H9 (cell line): ENCODE results near the gene TTC39C. TPM values are rescaled to one million over a fixed set of nuclear protein-coding genes. Genes with fewer than 3 reads are reported as not detected.

Experiments
- DNase-seq: peaks from one replicate; pipeline ENCODE4 v3.0.0-alpha.2; 2017
- H2AFZ ChIP-seq: one replicate; pipeline ENCODE4 v1.6.1; 2013; ENCODE audit warnings: mild to moderate bottlenecking, low read length, control low read depth, moderate library complexity
- H2AK5ac ChIP-seq: 2 replicates; pipeline ENCODE4 v1.6.1; 2013; ENCODE audit warnings: low read length, control low read depth, mixed read lengths; ENCODE audit not compliant: insufficient read length
- H2BK120ac ChIP-seq: one replicate; pipeline ENCODE4 v1.6.1; 2013; ENCODE audit warnings: low read depth, mild to moderate bottlenecking, low read length, control low read depth, inconsistent platforms; ENCODE audit not compliant: poor library complexity, severe bottlenecking
- H2BK12ac ChIP-seq: 2 replicates; pipeline ENCODE4 v1.6.1; 2013; ENCODE audit warnings: low read length, control low read depth, mixed read lengths, low read depth; ENCODE audit not compliant: insufficient read length
- H2BK15ac ChIP-seq: 2 replicates; pipeline ENCODE4 v1.6.1; 2013; ENCODE audit warnings: low read depth, low read length, control low read depth
- H2BK20ac ChIP-seq: one replicate; pipeline ENCODE4 v1.6.1; 2013; ENCODE audit warnings: low read depth, mild to moderate bottlenecking, low read length, control low read depth, inconsistent platforms; ENCODE audit not compliant: poor library complexity, severe bottlenecking
- H2BK5ac ChIP-seq: 2 replicates; pipeline ENCODE4 v1.6.1; 2013; ENCODE audit warnings: low read length, control low read depth, mixed read lengths; ENCODE audit not compliant: insufficient read length
- H3K14ac ChIP-seq: 2 replicates; pipeline ENCODE4 v1.6.1; 2013; ENCODE audit warnings: low read length, control low read depth; ENCODE audit not compliant: insufficient read depth
- H3K18ac ChIP-seq: 2 replicates; pipeline ENCODE4 v1.6.1; 2013; ENCODE audit warnings: low read depth, mild to moderate bottlenecking, mixed read lengths, low read length, control low read depth; ENCODE audit not compliant: insufficient read length
- H3K23ac ChIP-seq: 2 replicates; pipeline ENCODE4 v1.6.1; 2013; ENCODE audit warnings: low read length, control low read depth, mixed read lengths, low read depth; ENCODE audit not compliant: insufficient read length
- H3K23me2 ChIP-seq: 2 replicates; pipeline ENCODE4 v1.6.1; 2013; ENCODE audit warnings: low read depth, mild to moderate bottlenecking, mixed read lengths, low read length, control low read depth; ENCODE audit not compliant: insufficient read length, poor library complexity, severe bottlenecking
- H3K27ac ChIP-seq: 2 replicates; pipeline ENCODE4 v1.5.1; 2013; ENCODE audit warnings: low read length, control low read depth, mixed read lengths, low read depth; ENCODE audit not compliant: insufficient read length
- H3K27me3 ChIP-seq: 2 replicates; pipeline ENCODE4 v1.6.1; 2013; ENCODE audit warnings: low read length, control low read depth, inconsistent platforms; ENCODE audit not compliant: insufficient read depth
- H3K4ac ChIP-seq: 2 replicates; pipeline ENCODE4 v1.6.1; 2013; ENCODE audit warnings: low read depth, mild to moderate bottlenecking, control low read depth, inconsistent platforms, low read length, moderate library complexity
- H3K4me1 ChIP-seq: 2 replicates; pipeline ENCODE4 v1.6.1; 2013; ENCODE audit warnings: low read length, control low read depth, inconsistent platforms; ENCODE audit not compliant: insufficient read depth
- H3K4me2 ChIP-seq: 2 replicates; pipeline ENCODE4 v1.6.1; 2013; ENCODE audit warnings: low read length, control low read depth, mixed read lengths; ENCODE audit not compliant: insufficient read length, insufficient read depth
- H3K56ac ChIP-seq: 2 replicates; pipeline ENCODE4 v1.6.1; 2013; ENCODE audit warnings: low read depth, mild to moderate bottlenecking, mixed read lengths, low read length, control low read depth; ENCODE audit not compliant: insufficient read length
- H3K79me1 ChIP-seq: 2 replicates; pipeline ENCODE4 v1.6.1; 2013; ENCODE audit warnings: low read depth, mild to moderate bottlenecking, moderate library complexity, low read length, control low read depth, inconsistent platforms; ENCODE audit not compliant: insufficient read depth, poor library complexity, severe bottlenecking
- H3K79me2 ChIP-seq: 2 replicates; pipeline ENCODE4 v1.6.1; 2013; ENCODE audit warnings: low read length, control low read depth, inconsistent platforms; ENCODE audit not compliant: insufficient read depth
- H3K9ac ChIP-seq: 2 replicates; pipeline ENCODE4 v1.6.1; 2013; ENCODE audit warnings: low read length, control low read depth, mixed read lengths; ENCODE audit not compliant: insufficient read length; ENCODE audit errors: extremely low read depth
- H3K9me3 ChIP-seq: one replicate; pipeline ENCODE4 v1.6.1; 2013; ENCODE audit warnings: low read depth, low read length, inconsistent platforms; ENCODE audit not compliant: control insufficient read depth
- H3T11ph ChIP-seq: one replicate; pipeline ENCODE4 v1.6.1; 2013; ENCODE audit warnings: mild to moderate bottlenecking, low read length, control low read depth, inconsistent platforms
- H4K20me1 ChIP-seq: one replicate; pipeline ENCODE4 v1.6.1; 2013; ENCODE audit not compliant: control insufficient read depth, insufficient read length, insufficient read depth
- H4K5ac ChIP-seq: 2 replicates; pipeline ENCODE4 v1.6.1; 2013; ENCODE audit warnings: low read depth, mild to moderate bottlenecking, mixed read lengths, low read length, control low read depth; ENCODE audit not compliant: insufficient read length
- H4K8ac ChIP-seq: replicated peaks from 2 replicates; pipeline ENCODE4 v1.6.1; 2013; ENCODE audit warnings: low read length, control low read depth, mixed read lengths, low read depth; ENCODE audit not compliant: insufficient read length
- H4K91ac ChIP-seq: 2 replicates; pipeline ENCODE4 v1.6.1; 2013; ENCODE audit warnings: low read depth, mild to moderate bottlenecking, moderate library complexity, mixed read lengths, low read length, control low read depth; ENCODE audit not compliant: insufficient read length
- H3K27ac Mint-ChIP-seq, 3 experiments: 2 replicates in 2 of 3; 3 replicates in 1 of 3; pipeline ENCODE4 v1.8.0; 2020 to 2021; ENCODE audit warnings: mixed read lengths in 3 of 3, mild to moderate bottlenecking in 1 of 3, moderate library complexity in 1 of 3
- H3K27me3 Mint-ChIP-seq: 2 replicates; pipeline ENCODE4 v1.8.0; 2021; ENCODE audit warnings: low read depth, mild to moderate bottlenecking, moderate library complexity, mixed read lengths
- H3K36me3 Mint-ChIP-seq, 3 experiments: 2 replicates in 2 of 3; 3 replicates in 1 of 3; pipeline ENCODE4 v1.8.0; 2020 to 2021; ENCODE audit warnings: low read depth in 3 of 3, mixed read lengths in 3 of 3; ENCODE audit not compliant: insufficient read depth in 1 of 3
- H3K4me1 Mint-ChIP-seq, 2 experiments: 2 replicates each; pipeline ENCODE4 v1.8.0; 2020; ENCODE audit warnings: mixed read lengths in 2 of 2
- H3K4me3 Mint-ChIP-seq, 2 experiments: 2 replicates in 1 of 2; 3 replicates in 1 of 2; pipeline ENCODE4 v1.8.0; 2020 to 2021; ENCODE audit warnings: mild to moderate bottlenecking in 2 of 2, mixed read lengths in 2 of 2, moderate library complexity in 1 of 2
- H3K9me3 Mint-ChIP-seq, 2 experiments: 2 replicates in 1 of 2; 3 replicates in 1 of 2; pipeline ENCODE4 v1.8.0; 2020; ENCODE audit warnings: mild to moderate bottlenecking in 2 of 2, mixed read lengths in 2 of 2, moderate library complexity in 1 of 2
- CTCF ChIP-seq: fragments of 200-600 bp; sonication (generic); conservative IDR thresholded peaks from 3 replicates; pipeline ENCODE4 v1.8.0; 2021; ENCODE audit warnings: antibody characterized with exemption, mild to moderate bottlenecking
- WGBS: extraction: QIAGEN DNeasy Blood & Tissue Kit; methylation state at CpG from one replicate; pipeline ENCODE4 v1.1.7; 2013; ENCODE audit warnings: missing lambda C conversion rate, low lambda C conversion rate, mixed read lengths; ENCODE audit not compliant: insufficient read length; ENCODE audit errors: extremely low coverage; 5-methylcytosine and 5-hydroxymethylcytosine counted together
- total RNA-seq: library from RNA; stranded (reverse); gene quantifications from 2 replicates; pipeline ENCODE4 v1.2.1, GENCODE V29; 2021

The TTC39C gene
- total RNA-seq, 1 experiment from 2014 or later = 18.0 TPM

- Histone ChIP-seq H2BK12ac (no peak overlapping the region), H3K23ac (no peak overlapping the region), H3K4me2 (no peak overlapping the region), H3K9me3 (no peaks in the 10 kb centered on the region), H4K8ac (no peak overlapping the region), H2AFZ (no peak overlapping the region), H4K91ac (no peak overlapping the region), H3T11ph (no peak overlapping the region), H3K4me1 (no peaks in the 10 kb centered on the region), H3K56ac (no peak overlapping the region), H2AK5ac (no peak overlapping the region), H3K23me2 (no peaks in the 10 kb centered on the region), H2BK20ac (no peak overlapping the region), H2BK120ac (no peak overlapping the region), H2BK5ac (no peak overlapping the region), H3K27ac (no peak overlapping the region), H3K79me1 (no peaks in the 10 kb centered on the region), H3K4ac (no peak overlapping the region), H4K5ac (no peak overlapping the region), H3K79me2 (no peaks in the 10 kb centered on the region), H3K18ac (no peak overlapping the region), H3K14ac (no peak overlapping the region), H3K9ac (no peak overlapping the region), H2BK15ac (no peak overlapping the region), H4K20me1 (no peaks in the 10 kb centered on the region), H3K27me3 (no peaks in the 10 kb centered on the region)
- Mint-ChIP-seq H3K9me3 (no peaks in the 10 kb centered on the region), H3K27me3 (no peaks in the 10 kb centered on the region), H3K4me3 (no peak overlapping the region), H3K36me3 (peaks cover 8 to 32% (median 23%) of the 10 kb centered on the region in 3 experiments; a peak in 6 of 7 replicates), H3K4me1 (peaks cover 2 to 10% of the 10 kb centered on the region in 2 experiments; a peak in 2 of 4 replicates), H3K27ac (peak overlapping the region in 2 of 3 experiments; percentile 62 to 79; a peak in 3 of 7 replicates)
- no peak for TF ChIP-seq CTCF
- no peak for DNase-seq
- WGBS = no CpG with 5 or more reads among the region's 3 CpGs
These were observed 143.3 kb downstream of the TTC39C start for GRCh38 chr18:24157855-24158254.
